Esophagus mucosa (tissue), 1 donor: ENCODE data around the gene NBPF9. TPM values are rescaled to one million over a fixed set of nuclear protein-coding genes. Genes with fewer than 3 reads are reported as not detected.
"Not testable (repeated sequence)": the region's sequence is repeated elsewhere in the genome, so short reads cannot be mapped to it uniquely, and the experiment has no call there.

Experiments
- ATAC-seq: fragments of 200-7000 bp; cut with Tn5 transposase; one replicate; pipeline ENCODE4 v1.9.1; 2020
- total RNA-seq: library from RNA; stranded (reverse); gene quantifications from one replicate; pipeline ENCODE4 v1.2.4, GENCODE V29; 2023
- donor health status: DM: yes; HTN: yes; CAD: no.

Gene NBPF9
- total RNA-seq, 1 donor from 2014 or later, result 8.1 TPM

GRCh38 chr1:149013513-149013912 lies 89.8 kb downstream of the NBPF9 start:
- ATAC-seq, result not testable (repeated sequence)

GRCh38 chr1:149012599-149012998 lies 90.8 kb downstream of the NBPF9 start:
- not testable (repeated sequence) for ATAC-seq

- not testable (repeated sequence) for ATAC-seq
Measured at GRCh38 chr1:149009761-149010160, 93.6 kb downstream of the NBPF9 start.

GRCh38 chr1:149008769-149009168 lies 94.6 kb downstream of the NBPF9 start:
- not testable (repeated sequence) for ATAC-seq

GRCh38 chr1:149008326-149008725 lies 95.0 kb downstream of the NBPF9 start:
- ATAC-seq, result not testable (repeated sequence)
